GM13976 (cell line): ENCODE data around the gene EIF4G2.

Experiments used
- DNase-seq: peaks from one replicate; pipeline ENCODE4 v3.0.0; 2012; ENCODE audit warnings: low spot score
- CTCF ChIP-seq: IDR thresholded peaks from 2 replicates; pipeline ENCODE4 v1.5.1; 2012; ENCODE audit warnings: borderline replicate concordance, mild to moderate bottlenecking; ENCODE audit not compliant: insufficient read depth; ENCODE audit errors: extremely low read depth, missing control alignments, control extremely low read depth
- in situ Hi-C: fragments of 300-500 bp; cut with MboI; formaldehyde crosslinking; loops from one replicate; pipeline ENCODE4 v1.12.0; 2022; ENCODE audit warnings: low sequenced_read_pairs, mixed read lengths, inconsistent platforms; ENCODE audit not compliant: unreplicated experiment

Gene EIF4G2

DNA sequence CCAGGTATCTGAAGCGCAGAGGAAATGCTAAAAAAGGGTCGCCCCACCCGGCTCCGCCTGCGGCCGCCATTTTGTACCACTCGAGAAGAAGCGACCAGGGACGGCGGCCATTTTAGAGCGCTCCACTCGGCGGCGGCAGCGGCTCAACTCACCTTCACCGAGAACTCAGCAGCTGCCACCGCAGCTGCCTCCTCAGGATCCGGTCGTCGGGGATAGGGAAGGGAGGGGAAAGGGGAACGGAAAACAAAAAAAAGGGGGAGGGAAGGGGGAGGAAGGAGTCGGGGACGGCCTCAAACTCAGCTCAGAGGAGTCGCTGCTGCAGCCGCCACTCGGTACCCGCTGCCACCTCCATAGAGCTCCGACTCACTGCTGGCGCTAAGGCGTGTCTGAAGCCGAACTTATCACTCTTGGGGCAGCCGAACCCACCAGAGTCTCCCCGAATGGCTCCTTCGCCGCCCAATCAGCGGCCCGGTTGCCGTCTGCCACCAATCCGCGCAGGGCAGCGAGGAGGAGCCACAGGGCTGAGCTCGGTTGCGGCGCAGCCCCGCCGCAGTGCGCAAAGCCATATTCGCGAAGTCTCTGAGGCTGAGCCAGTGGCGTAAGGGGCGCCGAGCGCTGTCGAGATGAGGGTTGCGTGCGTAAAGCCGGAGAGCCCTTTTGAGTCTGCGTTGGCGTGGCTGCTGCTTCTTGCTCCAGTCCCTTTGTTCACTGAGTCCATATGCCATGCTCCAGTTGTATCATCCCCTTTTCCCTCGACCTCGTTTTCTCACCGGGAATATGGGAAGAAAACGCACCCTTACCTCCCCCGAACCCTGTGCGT lies at the start of gene EIF4G2:
TSS of gene EIF4G2 (minus strand) at position 374 of the 820 bp plus-strand sequence.
- in situ Hi-C loops, result no loop called here
- no peak for TF ChIP-seq CTCF
- peak; percentile 99 for DNase-seq

GRCh38 chr11:10857709-10858438 lies 49.1 kb upstream of the EIF4G2 start, which contains the start of gene ZBED5:
ZBED5 (minus strand) TSS chr11:10858053; CDS start chr11:10854945, 3,108 bp downstream.
- in situ Hi-C loops, result no loop called here
- no peak for TF ChIP-seq CTCF
- DNase-seq, result peak; percentile 93

DNA sequence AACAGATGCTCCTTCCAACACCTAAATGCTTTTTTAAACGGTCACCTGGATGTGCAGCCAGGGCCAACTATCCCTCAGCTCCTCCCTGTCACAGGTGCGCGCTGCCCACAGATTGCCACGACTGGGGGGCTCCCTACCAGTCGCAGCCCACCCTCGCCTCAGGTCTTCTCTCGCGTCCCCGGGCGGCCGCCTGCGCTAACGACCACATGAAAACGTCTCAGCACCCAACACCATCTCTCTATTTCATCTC lies 48.7 kb upstream of the EIF4G2 start:
- DNase-seq, result no peak
- in situ Hi-C loops, result no loop called here
- TF ChIP-seq CTCF, result no peak

- peak; percentile 17 for DNase-seq
- in situ Hi-C loops, result no loop called here
- TF ChIP-seq CTCF, result no peak
Observed at GRCh38 chr11:10856689-10857458, 48.1 kb upstream of the EIF4G2 start.

- no peak for TF ChIP-seq CTCF
- DNase-seq, result no peak
- in situ Hi-C loops, result no loop called here
Observed at GRCh38 chr11:10855295-10855694, 46.6 kb upstream of the EIF4G2 start.

DNA sequence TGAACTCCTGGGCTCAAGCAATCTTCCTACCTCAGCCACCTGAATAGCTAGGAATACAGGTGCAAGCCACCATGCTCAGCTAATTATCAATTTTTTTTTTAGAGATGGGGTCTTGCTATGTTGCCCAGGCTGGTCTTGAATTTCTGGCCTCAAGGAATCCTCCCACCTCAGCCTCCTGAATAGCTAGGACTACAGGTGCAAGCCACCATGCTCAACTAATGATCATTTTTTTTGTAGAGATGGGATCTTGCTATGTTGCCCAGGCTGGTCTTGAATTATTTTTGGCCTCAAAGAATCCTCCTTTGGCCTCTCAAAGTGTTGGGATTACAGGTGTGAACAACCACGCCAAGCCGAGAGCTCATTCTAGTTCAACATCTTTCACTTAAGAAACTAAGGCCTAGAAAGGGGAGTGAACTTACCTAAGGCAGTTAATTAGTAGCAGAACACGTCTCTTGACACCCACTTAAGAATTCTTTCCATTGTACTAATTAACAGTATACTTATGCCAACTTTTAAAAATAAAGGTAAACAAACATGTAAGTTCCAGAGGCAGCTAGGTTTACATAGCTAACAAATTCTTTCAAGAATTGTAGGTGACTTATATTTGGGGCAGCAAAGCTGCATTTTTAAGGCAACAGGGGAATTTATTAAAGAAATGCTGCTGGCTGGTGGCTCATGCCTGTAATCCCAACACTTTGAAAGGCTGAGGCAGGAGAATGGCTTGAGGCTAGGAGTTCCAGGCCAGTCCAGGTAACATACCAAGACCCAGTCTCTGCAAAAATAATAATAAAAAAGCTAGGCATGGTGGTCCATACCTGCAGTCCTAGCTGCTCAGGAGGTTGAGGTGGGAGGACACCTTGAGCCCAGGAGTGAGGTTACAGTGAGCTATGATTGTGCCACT lies 39.5 kb upstream of the EIF4G2 start:
- TF ChIP-seq CTCF, result no peak
- no peak for DNase-seq
- in situ Hi-C loops, result no loop called here
